HCT116 (cell line): ENCODE measurements around the gene MGST2. TPM values are rescaled to one million over a fixed set of nuclear protein-coding genes. Genes with fewer than 3 reads are reported as not detected.

ENCODE experiments used
- ATAC-seq: fragments of 200-7000 bp; cut with Tn5 transposase; 2 replicates; pipeline ENCODE4 v1.9.1; 2020; ENCODE audit warnings: mild to moderate bottlenecking, moderate library complexity
- BruUV-seq: library from RNA; stranded (reverse); fragments of 400-500 nt; replicated peaks from 2 replicates; lab custom pipeline; 2021; lab: Mats Ljungman, UMichigan
- CTCF ChIA-PET: fragments of 300-600 bp; sonication (Branson Sonifier 250); formaldehyde crosslinking; loops from one replicate; lab custom pipeline; 2021; ENCODE audit warnings: antibody characterized with exemption; lab: Charles Lee
- POLR2A ChIA-PET: fragments of 300-600, 350-600 bp; sonication (Branson Sonifier 250); formaldehyde crosslinking; loops from one replicate; lab custom pipeline; 2021; ENCODE audit warnings: antibody characterized with exemption; lab: Charles Lee
- RAD21 ChIA-PET, 2 experiments: fragments of 300-600 bp; sonication (Branson Sonifier 250); formaldehyde crosslinking; loops; one replicate each; lab custom pipeline; 2023; ENCODE audit warnings: low total read pairs in 2 of 2; ENCODE audit not compliant: uncharacterized antibody in 2 of 2, unreplicated experiment in 2 of 2, low non-redundant PET in 1 of 2; lab: Charles Lee
- DNase-seq: peaks from one replicate; pipeline ENCODE4 v3.0.0-alpha.2; 2010; ENCODE audit warnings: low read depth, low spot score
- H2AFZ ChIP-seq: fragments of 200-600 bp; shearing (Covaris generic), sonication (generic); 2 replicates; pipeline ENCODE4 v1.6.1; 2017; ENCODE audit warnings: low read depth, mixed run types, mixed read lengths, antibody characterized with exemption, low read length; ENCODE audit not compliant: poor library complexity, severe bottlenecking
- H3K27ac ChIP-seq: 2 replicates; pipeline ENCODE4 v1.5.1; 2012; ENCODE audit warnings: low read depth, low read length
- H3K27me3 ChIP-seq: fragments of 200-600 bp; sonication (generic); 2 replicates; pipeline ENCODE4 v1.6.1; 2016; ENCODE audit warnings: mixed run types, low read length, mixed read lengths; ENCODE audit not compliant: insufficient read depth
- H3K36me3 ChIP-seq, 2 experiments: fragments of 200-500 bp in 1 of 2; fragments of 200-600 bp in 1 of 2; sonication (Bioruptor generic) in 1 of 2; sonication (generic) in 1 of 2; 2 replicates each; pipeline versions ENCODE4 v1.5.1 to v1.6.1; 2014 to 2016; ENCODE audit warnings: low read length in 2 of 2, inconsistent platforms in 1 of 2, mixed read lengths in 1 of 2, mixed run types in 1 of 2; ENCODE audit not compliant: insufficient read depth in 2 of 2, control insufficient read depth in 1 of 2
- H3K4me1 ChIP-seq, 2 experiments: fragments of 200-600 bp in 1 of 2; sonication (generic) in 1 of 2; 2 replicates each; pipeline versions ENCODE4 v1.5.1 to v1.6.1; 2012 to 2017; ENCODE audit warnings: low read length in 2 of 2, inconsistent platforms in 1 of 2, mild to moderate bottlenecking in 1 of 2, mixed read lengths in 1 of 2, mixed run types in 1 of 2, moderate library complexity in 1 of 2; ENCODE audit not compliant: insufficient read depth in 2 of 2, control insufficient read depth in 1 of 2
- H3K4me2 ChIP-seq: fragments of 200-600 bp; sonication (generic); 2 replicates; pipeline ENCODE4 v1.6.1; 2017; ENCODE audit warnings: mixed run types, low read length, mixed read lengths
- H3K4me3 ChIP-seq, 2 experiments: fragments of 200-600 bp in 1 of 2; sonication (generic) in 1 of 2; replicated peaks in 1 of 2; 2 replicates each; pipeline ENCODE4 v1.5.1; 2011 to 2016; ENCODE audit warnings: low read length in 2 of 2, control low read depth in 1 of 2, low read depth in 1 of 2, mild to moderate bottlenecking in 1 of 2, mixed read lengths in 1 of 2, mixed run types in 1 of 2
- H3K79me2 ChIP-seq: fragments of 200-600 bp; sonication (generic); 2 replicates; pipeline ENCODE4 v1.6.1; 2017; ENCODE audit warnings: mild to moderate bottlenecking, mixed run types, low read length, moderate library complexity, mixed read lengths; ENCODE audit not compliant: insufficient read depth
- H3K9ac ChIP-seq: fragments of 200-600 bp; sonication (generic); 2 replicates; pipeline ENCODE4 v1.6.1; 2016; ENCODE audit warnings: low read length, mixed read lengths
- H3K9me2 ChIP-seq: fragments of 200-600 bp; sonication (generic), shearing (Covaris generic); 2 replicates; pipeline ENCODE4 v1.6.1; 2017; ENCODE audit warnings: mixed run types, mild to moderate bottlenecking, moderate library complexity; ENCODE audit not compliant: insufficient read depth
- H3K9me3 ChIP-seq, 2 experiments: fragments of 200-500 bp in 1 of 2; fragments of 200-600 bp in 1 of 2; sonication (Bioruptor generic) in 1 of 2; sonication (generic) in 1 of 2; 2 replicates each; pipeline ENCODE4 v1.6.1; 2014 to 2017; ENCODE audit warnings: low read length in 2 of 2, mixed read lengths in 2 of 2, inconsistent platforms in 1 of 2, low read depth in 1 of 2, mild to moderate bottlenecking in 1 of 2, mixed run types in 1 of 2, moderate library complexity in 1 of 2; ENCODE audit not compliant: control insufficient read depth in 1 of 2, insufficient read depth in 1 of 2
- H4K20me1 ChIP-seq: fragments of 200-600 bp; sonication (generic), shearing (Covaris generic); 2 replicates; pipeline ENCODE4 v1.6.1; 2017; ENCODE audit warnings: mixed run types, mild to moderate bottlenecking, moderate library complexity; ENCODE audit not compliant: insufficient read depth
- CEBPB ChIP-seq: IDR thresholded peaks from 2 replicates; pipeline ENCODE4 v1.6.1; 2012; ENCODE audit warnings: low read depth
- ELF1 ChIP-seq: IDR thresholded peaks from 2 replicates; pipeline ENCODE4 v1.6.1; 2012; ENCODE audit warnings: low read depth, borderline replicate concordance
- JUND ChIP-seq: IDR thresholded peaks from 2 replicates; pipeline ENCODE4 v1.6.1; 2012
- POLR2A ChIP-seq: IDR thresholded peaks from 2 replicates; pipeline ENCODE4 v1.7.0; 2011; ENCODE audit warnings: borderline replicate concordance; ENCODE audit not compliant: insufficient read depth, insufficient read length; ENCODE audit errors: extremely low read depth
- POLR2AphosphoS5 ChIP-seq: IDR thresholded peaks from 2 replicates; pipeline ENCODE4 v1.6.1; 2011; ENCODE audit warnings: mild to moderate bottlenecking, low read depth, low read length, moderate library complexity
- RAD21 ChIP-seq: IDR thresholded peaks from 2 replicates; pipeline ENCODE4 v1.6.1; 2012; ENCODE audit warnings: low read depth, mild to moderate bottlenecking
- TCF7L2 ChIP-seq: IDR thresholded peaks from 2 replicates; pipeline ENCODE4 v1.7.0; 2011; ENCODE audit warnings: borderline replicate concordance, inconsistent platforms; ENCODE audit not compliant: insufficient read depth, insufficient read length; ENCODE audit errors: extremely low read depth
- ZNF274 ChIP-seq: fragments of 200-500 bp; sonication (Bioruptor generic); IDR thresholded peaks from 2 replicates; pipeline ENCODE4 v1.6.1; 2014; ENCODE audit warnings: mild to moderate bottlenecking, low read depth, low read length, inconsistent platforms
- intact Hi-C: fragments of 100-400 bp; cut with micrococcal nuclease; formaldehyde crosslinking; loops from 2 replicates; pipeline ENCODE4 v1.10.0; 2022
- total RNA-seq: library from RNA; stranded (reverse); gene quantifications from one replicate; pipeline ENCODE4 v1.2.1, GENCODE V29; 2021; ENCODE audit not compliant: unreplicated experiment
- TF ChIP-seq, protein P1 (sequence below): IDR thresholded peaks from 2 replicates; pipeline ENCODE4 v1.6.1; 2012

The MGST2 gene
- total RNA-seq, 1 experiment from 2014 or later, result 24.3 TPM

- POLR2A ChIA-PET, result no interaction called here
- BruUV-seq, result no TSS peak
- CTCF ChIA-PET, result no interaction called here
- TF ChIP-seq, protein P1, sequence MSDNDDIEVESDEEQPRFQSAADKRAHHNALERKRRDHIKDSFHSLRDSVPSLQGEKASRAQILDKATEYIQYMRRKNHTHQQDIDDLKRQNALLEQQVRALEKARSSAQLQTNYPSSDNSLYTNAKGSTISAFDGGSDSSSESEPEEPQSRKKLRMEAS, result no peak
- no peak for TF ChIP-seq ELF1
- no peak for TF ChIP-seq TCF7L2
- TF ChIP-seq RAD21, result no peak
- TF ChIP-seq POLR2A, result no peak
- no peak for TF ChIP-seq POLR2AphosphoS5
- no peak for TF ChIP-seq CEBPB
- no peak for TF ChIP-seq JUND
- no peak for TF ChIP-seq ZNF274
- no peaks in the 10 kb centered on the region for H3K9me2 ChIP-seq
- H3K79me2 ChIP-seq, result no peaks in the 10 kb centered on the region
- no peak for DNase-seq
- intact Hi-C loops, result loop anchor here (10.0 kb wide), 1 partner anchor 613 kb away; no protein-coding TSS in a partner anchor
- no peak overlapping the region for H3K27ac ChIP-seq
- no peak overlapping the region for H3K9ac ChIP-seq
- RAD21 ChIA-PET, result no interaction called here
- no peak overlapping the region for H2AFZ ChIP-seq
- H3K36me3 ChIP-seq, result no peaks in the 10 kb centered on the region
- H3K27me3 ChIP-seq, result no peaks in the 10 kb centered on the region
- no peaks in the 10 kb centered on the region for H3K9me3 ChIP-seq
- H3K4me1 ChIP-seq, result peaks cover 0 to 7% of the 10 kb centered on the region in 2 experiments; a peak in 1 of 4 replicates
- H3K4me2 ChIP-seq, result no peak overlapping the region
- H4K20me1 ChIP-seq, result no peaks in the 10 kb centered on the region
- H3K4me3 ChIP-seq, result no peak overlapping the region
- ATAC-seq, result no peak
Measured at GRCh38 chr4:139647952-139648351, 17.7 kb upstream of the MGST2 start.
